Nucleus accumbens (tissue), 56 donors: ENCODE measurements around the gene MPP1.

Source experiments
- DNase-seq, 56 donors: peaks; one replicate each; lab custom pipeline; 2025; lab: John Stamatoyannopoulos, UW

MPP1 gene

DNA sequence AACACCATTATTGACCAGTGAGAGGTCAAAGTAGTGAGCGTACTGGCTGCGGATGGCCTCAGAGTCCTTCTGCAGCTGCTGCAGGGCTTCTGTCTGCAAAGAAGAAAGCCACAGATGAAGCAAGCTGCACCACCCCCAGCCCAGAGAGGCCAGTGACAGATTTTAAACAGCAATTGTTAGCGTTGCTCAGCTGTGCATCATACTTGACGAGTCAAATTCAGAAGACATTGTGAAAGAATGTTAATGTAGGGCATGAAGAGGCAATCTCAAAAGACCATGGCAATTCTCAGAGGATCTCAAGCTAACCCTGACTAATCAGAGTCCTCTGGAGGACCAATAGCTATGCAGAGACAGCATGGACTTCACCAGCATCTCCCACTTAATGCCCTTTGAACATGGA is 26.0 kb downstream of the MPP1 start:
- DNase-seq = no peak

DNA sequence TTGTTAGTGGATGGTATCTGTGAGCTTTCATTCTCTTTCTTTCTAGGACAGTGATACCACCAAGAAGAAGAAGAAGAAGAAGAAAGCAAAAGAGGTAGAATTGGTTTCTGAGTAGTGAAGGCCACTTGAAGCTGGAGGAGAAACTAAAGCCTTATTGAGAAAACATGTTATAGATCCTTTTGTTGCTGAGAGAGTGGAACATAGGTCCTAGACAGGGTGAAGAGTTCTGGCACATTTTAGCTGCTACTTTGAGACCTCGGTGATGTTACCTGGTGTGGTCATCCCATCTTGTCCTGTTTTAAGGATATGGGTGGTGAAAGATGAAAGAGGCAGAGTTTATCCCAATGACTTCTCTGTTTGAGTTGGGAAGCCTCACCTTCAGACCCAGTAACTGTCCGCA is 28.5 kb downstream of the MPP1 start:
- no peak for DNase-seq

DNA sequence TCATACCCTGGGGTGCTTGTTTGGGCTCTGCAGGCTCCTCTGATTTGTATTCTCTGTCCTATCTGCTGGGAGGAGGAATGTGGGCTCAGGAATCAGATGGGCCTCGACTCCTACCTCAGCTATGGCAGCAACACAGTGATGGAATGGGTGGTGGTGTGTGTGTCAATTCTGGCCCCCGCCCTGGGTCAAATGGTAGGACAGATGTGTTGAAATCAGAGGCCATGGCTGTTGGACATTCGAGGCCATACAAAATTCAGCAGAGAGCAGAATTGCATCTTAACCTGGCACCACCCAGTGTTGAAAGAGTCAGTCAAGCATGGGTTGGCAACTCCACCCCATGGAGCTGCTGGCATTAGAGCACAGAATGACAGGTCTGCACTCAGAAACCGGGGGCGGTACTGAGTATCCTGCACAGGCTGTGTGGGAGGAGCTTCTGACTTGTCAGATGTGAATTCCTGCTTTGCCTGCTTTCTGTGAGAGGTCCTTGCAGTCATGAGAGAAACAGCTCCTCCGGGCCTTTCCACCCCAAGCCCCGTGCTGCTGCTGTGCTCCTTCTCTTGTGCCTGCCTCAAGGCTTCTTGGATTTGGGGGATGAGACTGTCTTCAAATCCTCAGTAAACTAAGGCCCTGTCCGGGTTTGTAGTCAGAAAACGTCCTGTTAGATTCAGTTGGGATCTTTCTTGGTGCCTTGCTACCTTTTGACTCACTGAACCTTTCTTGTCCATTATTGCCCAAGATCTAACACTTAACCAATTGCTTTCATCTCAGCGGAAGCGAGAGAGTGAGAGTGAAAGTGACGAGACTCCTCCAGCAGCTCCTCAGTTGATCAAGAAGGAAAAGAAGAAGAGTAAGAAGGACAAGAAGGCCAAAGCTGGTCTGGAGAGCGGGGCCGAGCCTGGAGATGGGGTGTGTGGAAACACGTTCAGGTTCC is 29.6 kb downstream of the MPP1 start:
- DNase-seq = peak in 29 of 56 donors; percentile 1 to 77 (median 31)

DNA sequence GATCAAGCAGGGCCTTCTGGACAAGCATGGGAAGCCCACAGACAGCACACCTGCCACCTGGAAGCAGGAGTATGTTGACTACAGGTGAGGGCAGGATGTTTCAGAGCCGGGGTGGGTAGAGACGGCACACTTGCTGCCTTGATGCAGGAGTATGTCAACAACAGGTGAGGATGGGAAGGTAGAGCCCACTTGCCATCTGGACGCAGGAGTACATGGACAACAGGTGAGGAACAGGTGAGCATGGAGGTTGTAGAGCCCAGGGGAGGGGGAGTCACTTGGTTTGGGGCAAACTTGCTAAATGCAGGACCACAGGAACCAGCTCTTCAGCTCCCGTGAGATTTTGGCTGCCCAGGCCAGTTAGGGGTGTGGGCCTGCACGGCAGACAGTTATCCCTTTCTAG is 30.7 kb downstream of the MPP1 start:
- no peak for DNase-seq

DNA sequence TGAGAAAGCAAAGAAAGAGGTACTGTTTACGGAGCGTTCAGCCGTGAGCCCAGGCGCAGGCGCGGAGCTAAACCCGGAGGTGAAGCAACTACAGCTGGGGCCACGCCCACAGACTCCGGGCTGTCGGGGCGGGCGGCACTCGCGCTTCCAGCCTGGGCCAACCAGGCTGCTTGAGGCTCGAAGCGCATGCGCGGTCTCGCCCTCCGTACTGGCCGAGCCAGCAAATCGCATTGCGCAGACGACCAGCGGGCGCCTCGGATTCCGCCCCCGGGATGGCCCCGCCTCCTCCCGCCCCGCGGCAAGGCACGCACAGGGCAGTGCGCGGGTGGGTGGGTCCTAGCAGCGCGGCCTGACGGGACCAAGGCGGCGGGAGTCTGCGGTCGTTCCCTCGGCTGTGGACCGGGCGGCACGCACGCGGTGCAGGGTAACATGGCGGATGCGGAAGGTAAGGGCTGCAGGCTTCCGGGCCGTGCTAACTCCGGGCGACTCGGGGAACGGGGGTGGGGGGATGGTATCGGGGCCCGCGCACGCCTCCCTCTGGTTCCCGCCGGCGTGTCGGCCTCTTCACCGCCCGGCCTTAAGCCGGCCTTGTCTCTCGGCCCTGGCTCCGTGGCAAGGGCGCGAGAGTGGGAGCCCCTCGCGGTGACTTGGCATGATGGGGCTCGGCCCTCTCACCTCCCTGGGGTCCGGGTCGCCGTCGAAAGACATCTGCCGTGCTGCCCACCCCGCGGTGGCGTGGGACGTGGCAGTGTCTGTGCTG is 42.6 kb downstream of the MPP1 start, which contains the start of gene DKC1:
TSS of gene DKC1 (plus strand) at position 328 of the 760 bp plus-strand sequence. CDS start at position 430, 102 bp downstream.
- peak in 55 of 56 donors; percentile 32 to 94 (median 88) for DNase-seq

DNA sequence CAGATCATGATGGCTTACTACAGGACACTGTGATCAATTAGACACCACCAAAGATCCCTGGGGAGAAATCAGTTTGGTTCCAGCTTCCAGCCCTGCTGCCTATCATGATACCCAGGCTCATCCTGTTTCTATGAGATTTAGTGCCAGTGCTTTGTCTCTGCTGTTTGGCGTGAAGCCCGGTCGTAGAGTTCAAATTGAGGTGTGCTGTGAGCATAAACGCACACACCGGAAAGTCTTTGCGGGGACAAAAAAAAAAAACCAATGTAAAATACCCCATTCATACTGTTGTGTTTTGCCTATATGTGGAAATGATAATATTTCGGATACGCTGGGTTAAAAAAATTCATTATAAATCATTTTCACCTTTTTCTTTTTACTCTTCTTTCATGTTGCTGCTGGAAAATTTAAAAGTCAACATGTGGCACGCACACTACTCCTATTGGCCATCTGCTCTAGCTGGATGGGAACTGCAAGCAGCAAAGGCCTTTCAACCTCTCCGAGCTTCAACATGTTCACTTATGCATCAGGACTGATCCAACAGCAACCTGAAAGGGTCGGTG is 43.2 kb downstream of the MPP1 start:
- no peak for DNase-seq

DNA sequence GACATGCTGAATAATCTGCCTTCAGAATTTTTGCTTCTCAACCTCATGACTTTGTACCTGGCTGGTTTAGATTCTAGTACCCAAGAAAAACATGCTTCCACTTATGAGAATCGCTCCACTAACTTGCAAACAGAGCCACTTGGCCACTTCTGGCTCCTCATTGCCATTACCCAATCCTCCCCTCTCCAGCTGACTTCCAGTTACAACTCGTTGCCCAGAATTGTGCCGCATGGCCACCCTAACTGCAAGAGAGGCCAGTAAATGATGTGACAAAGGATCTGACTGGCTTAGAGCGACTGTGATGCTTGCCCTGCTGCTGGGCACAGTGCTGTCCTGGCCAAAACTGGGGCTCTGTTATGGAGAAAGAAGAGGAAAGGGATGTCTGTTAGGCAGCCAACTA is 46.6 kb downstream of the MPP1 start:
- DNase-seq = no peak

DNA sequence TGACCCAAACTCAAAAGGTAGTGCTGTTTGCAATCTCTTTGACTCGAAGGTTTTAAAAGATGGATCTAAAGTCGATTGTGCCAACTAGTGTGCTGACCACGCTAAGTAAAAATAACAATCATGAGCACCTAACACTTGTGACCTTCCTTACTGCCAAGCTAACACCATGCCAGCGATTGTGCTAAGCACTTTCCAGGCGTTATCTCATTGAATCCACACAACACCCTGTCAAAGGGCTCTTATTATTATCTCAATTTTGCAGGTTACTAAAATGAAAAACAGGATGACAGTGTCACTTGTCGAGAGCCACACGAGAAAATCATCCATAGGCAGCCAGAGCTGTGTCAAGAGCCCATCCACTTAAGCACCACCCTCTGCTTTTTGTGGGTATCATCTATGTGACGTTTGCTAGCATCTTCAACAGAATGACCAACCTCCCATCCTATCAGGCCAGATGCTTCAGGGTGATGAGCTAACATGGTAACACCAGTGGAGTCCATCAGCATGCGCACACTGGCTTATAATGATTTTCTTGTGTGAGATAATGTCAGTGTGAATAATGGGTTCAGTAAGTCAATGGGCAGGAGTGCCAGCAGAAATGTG is 53.5 kb downstream of the MPP1 start:
- no peak for DNase-seq

DNA sequence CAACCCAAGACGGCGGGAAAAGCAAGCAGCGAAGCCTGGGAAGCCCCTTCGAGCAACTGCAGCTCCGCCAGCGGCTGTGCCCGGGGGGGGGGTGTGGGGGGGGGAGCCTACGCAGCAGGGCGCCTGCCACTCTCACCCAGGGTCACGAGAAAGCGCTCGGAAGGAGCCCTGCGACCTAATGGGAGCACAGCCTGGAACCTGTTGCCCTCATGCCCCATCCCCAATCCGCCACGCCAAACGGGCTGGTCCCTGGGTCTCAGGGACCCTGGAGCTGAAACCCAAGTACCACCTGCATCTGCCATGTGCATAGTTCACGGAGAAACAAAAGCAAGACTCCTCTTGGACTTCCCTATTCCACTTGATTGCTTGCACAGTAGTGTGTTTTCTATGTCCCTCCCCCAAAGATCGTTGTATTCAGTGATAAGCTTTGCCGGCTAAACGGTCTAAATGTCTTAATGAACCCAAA is 54.0 kb downstream of the MPP1 start:
- DNase-seq = no peak

DNA sequence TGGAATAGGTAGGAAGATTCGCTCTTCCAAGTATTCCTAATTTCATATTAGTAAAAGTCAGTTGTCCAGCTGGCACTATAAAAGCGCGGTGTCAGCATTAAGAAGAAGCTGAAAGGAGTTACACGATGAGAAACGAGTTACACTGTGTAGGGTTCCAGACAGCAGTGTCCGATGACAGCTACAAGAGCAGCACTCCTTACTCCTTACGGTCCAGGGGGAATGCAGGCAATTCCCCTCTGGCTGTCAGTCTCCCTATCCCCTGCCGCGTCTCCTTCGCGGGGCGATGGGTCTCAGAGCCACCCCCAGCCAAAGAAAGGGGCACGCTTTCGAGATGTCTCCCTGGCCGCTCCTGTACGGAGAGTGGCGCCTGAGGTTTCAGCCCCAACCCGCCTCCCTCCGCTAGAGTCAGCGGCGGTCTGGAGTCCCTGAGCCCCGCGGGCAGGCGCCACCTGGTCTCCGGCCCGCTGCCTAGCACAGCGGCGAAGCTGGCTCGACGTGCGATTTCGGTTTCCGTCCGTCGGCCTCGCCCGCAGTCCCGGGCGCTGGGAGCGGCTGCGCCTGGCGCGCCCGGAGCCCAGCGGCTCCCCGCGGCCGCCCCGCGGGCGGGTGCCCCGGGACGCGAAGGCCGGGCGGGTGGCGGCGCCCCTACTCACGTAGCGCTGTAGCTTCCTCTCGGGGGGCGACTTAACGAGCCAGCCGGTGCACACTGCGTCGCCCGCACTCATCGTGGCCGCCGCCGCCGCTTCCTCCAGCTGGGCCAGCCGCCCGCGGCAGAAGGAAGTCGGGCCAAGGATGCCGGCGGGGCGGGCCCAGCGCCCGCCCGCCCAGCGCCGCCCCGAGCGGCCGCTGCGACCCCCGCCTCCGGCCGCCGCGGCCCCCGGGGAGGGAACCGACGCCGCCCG is 54.7 kb downstream of the MPP1 start, which contains the start of gene GAB3:
TSS of gene GAB3 (minus strand) at position 777 of the 902 bp plus-strand sequence. CDS start at position 725, 52 bp downstream.
- DNase-seq = peak in 4 of 56 donors; percentile 1 to 9 (median 4)

DNA sequence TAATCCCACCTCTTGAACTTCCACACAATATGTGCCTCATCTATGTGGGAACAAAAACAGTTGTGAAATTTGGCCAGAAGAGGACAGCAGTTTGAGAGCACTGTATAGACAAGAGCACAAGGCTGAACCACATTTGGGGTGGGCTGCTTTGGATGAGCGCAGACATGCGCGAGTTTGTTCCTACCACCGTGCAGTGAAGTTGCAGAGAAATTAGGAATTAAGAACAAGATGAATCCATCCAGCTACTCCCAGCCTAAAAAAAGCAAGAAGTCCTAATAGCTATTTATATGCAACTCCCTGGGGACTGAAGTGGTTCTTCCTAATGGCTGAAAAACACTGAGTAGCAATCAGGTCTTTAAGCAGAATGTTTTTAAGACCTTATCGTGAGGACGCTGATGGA is 55.4 kb downstream of the MPP1 start:
- no peak for DNase-seq

DNA sequence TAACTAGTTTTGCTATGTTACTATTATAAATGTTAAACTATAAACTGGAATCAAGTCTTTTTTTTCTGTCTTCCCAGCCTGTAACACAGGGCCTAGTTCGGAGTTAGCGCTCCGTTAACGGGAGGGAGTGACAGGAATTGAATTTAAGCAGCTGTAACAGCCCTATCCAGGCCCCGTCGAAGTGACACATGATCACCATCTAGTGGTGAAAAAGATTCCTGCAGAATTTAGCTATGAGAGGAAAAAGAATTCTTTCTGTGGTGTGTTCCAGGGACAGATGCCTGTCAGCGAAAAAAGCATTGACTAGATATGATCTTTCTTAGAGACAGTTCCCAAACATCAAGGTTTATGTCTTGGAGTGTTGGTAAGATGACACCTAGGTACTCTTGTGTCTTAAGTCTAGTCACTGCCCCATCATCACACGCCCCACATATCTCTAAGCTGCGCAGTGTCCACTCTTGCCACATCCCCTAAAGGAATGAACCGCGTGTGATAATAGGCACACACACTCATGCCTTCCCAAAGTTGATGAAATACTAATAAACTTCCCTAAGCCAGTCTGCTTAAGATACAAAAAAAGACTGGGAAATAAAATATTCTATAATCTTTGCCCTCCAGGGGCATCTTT is 56.5 kb downstream of the MPP1 start:
- DNase-seq = peak in 18 of 56 donors; percentile 1 to 45 (median 11)

DNA sequence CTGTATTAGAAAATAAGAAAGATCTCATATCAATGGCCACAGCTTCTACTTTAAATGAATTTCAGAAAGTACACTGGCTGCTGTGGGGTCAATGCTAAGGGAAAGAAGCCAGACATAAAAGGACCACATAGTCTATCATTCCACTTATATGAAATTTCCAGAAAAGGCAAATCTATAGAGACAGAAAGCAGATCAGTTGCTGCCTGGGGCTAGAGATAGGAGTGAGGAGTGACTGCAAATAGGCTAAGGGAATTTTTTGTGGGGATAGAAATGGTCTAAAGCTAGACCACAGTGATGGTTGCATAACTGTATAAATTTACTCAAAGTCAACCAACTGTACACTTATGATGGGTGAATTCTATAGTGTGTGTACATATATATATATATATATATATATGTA is 62.7 kb downstream of the MPP1 start:
- DNase-seq = no peak

DNA sequence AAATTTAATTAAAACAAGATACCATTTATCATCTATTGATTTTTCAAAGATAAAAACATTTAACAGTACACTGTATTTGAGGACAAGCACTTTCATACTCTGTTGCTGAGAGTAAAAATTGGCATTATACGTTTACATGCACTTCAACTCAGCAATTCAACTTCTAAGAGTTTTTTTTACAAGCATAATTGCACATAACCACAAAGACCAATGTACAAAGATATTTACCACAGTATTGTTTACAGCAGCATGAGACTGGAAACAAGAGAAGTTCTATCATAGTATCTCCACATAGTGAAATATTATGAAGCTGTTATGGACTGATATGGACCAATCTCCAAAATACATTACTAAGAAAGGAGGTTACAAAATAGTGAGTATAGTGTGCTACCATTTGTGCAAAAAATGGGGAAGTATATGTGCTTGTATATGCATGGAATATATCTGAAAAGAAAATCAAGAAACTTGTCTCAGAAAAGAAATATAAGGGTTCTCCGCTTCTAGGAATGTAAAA is 65.3 kb downstream of the MPP1 start:
- DNase-seq = no peak

DNA sequence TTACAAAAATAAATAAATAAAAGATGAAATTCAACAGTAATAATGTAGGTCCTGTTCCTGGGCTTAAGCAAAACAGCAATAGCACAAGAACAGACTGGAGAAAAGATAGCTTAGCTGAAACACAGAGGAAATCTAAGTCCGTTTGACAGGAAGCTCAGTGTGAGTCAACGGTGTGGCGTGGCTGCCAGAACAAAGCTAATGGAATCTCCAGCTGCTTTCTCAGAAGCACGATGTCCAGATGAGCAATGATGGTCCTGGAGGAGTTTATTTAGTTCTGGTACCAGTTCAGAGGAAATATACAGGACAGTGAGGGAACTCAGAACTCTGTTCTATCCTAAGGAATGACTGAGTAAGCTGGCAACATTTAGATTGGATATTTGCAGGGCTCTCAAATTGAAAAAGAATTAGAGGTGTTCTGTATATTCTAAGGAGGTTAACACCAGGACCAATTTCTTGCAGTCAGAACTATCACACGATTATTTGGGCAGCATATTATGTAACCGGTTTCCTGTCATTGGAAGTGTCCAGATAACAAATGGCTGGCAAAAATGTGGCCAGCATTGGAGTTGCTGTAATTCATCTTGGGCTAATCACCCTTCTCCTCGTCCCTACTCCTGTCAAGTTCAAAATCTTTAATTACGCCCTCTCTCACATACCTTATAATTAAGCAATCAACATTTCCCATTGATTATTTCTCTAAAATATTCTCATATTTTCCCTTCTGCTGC is 67.1 kb downstream of the MPP1 start:
- no peak for DNase-seq

DNA sequence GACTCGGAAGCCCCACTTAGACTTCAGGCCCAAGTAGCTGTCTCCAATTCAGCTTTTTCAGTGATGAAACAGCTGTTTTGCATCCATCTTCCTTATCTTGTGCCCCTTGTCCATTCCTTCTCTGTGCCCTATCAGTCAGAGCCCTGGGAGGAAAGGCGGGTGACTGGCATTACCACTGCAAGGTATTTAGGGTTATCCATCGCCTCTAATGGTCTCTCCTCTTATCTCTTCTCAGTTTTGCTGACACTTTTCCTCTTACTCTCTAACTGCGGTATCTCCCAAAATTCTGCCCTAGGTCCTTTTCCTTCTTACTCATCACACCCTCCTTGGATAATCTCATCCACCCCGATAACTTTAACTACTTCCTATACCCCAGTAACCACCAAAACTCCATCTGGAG is 68.1 kb downstream of the MPP1 start:
- no peak for DNase-seq

DNA sequence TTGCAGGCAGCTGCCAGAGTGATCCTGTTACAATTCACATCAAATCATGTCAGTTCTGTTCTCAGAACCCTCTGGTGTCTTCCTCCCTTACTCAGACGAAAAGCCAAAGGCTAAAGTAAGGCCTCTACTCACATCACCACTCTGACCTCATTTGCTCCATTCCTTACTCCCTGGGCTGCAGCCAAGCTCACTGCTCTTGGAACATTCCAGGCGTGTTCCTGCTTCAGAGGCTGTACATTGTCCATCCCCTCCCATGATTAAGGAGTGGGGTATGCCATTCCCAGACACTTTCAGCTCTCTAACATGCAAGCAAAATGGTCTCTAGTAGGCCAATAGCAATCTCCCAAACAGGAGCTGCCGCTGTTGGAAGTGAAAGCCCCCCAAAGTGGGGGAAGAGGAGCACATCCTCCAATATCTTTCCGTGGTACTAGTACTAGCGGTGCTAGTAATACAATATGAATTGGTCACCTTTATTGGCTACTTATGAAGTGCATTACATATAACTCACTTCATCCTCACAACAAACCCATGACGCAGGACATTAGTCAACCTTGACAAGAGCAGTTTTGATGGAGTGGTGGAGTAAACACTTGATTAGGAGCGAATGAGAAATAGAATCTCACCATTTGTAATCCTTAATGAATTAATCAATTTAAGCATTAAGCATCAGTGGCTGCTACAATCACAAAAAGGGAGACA is 69.4 kb downstream of the MPP1 start:
- no peak for DNase-seq
